Vagina (tissue), 2 donors: Measurements from ENCODE around the gene SHF. TPM values are rescaled to one million over a fixed set of nuclear protein-coding genes. Genes with fewer than 3 reads are reported as not detected.

Source experiments
- DNase-seq, 2 donors: peaks; one replicate each; pipeline ENCODE4 v3.0.0-alpha.2; 2017; ENCODE audit errors: extremely low spot score in 2 of 2
- H3K27ac ChIP-seq: fragments of 200-600 bp; sonication (generic); one replicate; pipeline ENCODE4 v1.5.1; 2019
- H3K27me3 ChIP-seq: fragments of 200-600 bp; sonication (generic); one replicate; pipeline ENCODE4 v1.5.1; 2019
- H3K36me3 ChIP-seq, 2 donors: fragments of 200-600 bp; sonication (generic); one replicate each; pipeline ENCODE4 v1.5.1; 2017 to 2019
- H3K4me1 ChIP-seq: fragments of 200-600 bp; sonication (generic); one replicate; pipeline ENCODE4 v1.5.1; 2019
- H3K4me3 ChIP-seq, 2 donors: fragments of 200-600 bp; sonication (generic); 1 replicate in 1 of 2; 2 replicates in 1 of 2; pipeline ENCODE4 v1.5.1; 2016 to 2019
- H3K9me3 ChIP-seq: fragments of 200-600 bp; sonication (generic); one replicate; pipeline ENCODE4 v1.5.1; 2019
- CTCF ChIP-seq, 3 experiments: fragments of 450-650 bp in 2 of 3; fragments of 200-600 bp in 1 of 3; sonication (generic) in 1 of 3; IDR thresholded peaks; one replicate each; pipeline ENCODE4 v1.5.1; 2017 to 2019; ENCODE audit warnings: antibody characterized with exemption in 3 of 3, mild to moderate bottlenecking in 2 of 3, moderate library complexity in 2 of 3
- POLR2A ChIP-seq, 2 donors: fragments of 450-650 bp; IDR thresholded peaks; one replicate each; pipeline ENCODE4 v1.6.1; 2017; ENCODE audit warnings: antibody characterized with exemption in 2 of 2, mild to moderate bottlenecking in 2 of 2, moderate library complexity in 2 of 2
- POLR2AphosphoS5 ChIP-seq, 2 donors: sonication (generic); formaldehyde crosslinking; IDR thresholded peaks; one replicate each; pipeline ENCODE4 v1.9.0; 2017; ENCODE audit warnings: antibody characterized with exemption in 2 of 2, mild to moderate bottlenecking in 2 of 2, low read depth in 1 of 2; ENCODE audit not compliant: insufficient read depth in 1 of 2
- intact Hi-C: fragments of 100-400 bp; cut with DNase I; formaldehyde crosslinking; loops from one replicate; pipeline ENCODE4 v1.15.1; 2023
- total RNA-seq: library from RNA; depleted of rRNA; stranded (reverse); fragments of >200 nt; gene quantifications from one replicate; pipeline ENCODE4 v1.2.3, GENCODE V29; 2016

SHF gene
- total RNA-seq, 1 donor from 2014 or later: 15.0 TPM

- no peaks in the 10 kb centered on the region for H3K9me3 ChIP-seq
- H3K27ac ChIP-seq: no peak overlapping the region
- TF ChIP-seq POLR2A (IDR thresholded peaks at IDR 0.05): no peak
- H3K27me3 ChIP-seq: no peaks in the 10 kb centered on the region
- peaks cover 0 to 15% of the 10 kb centered on the region in 2 donors for H3K36me3 ChIP-seq
- H3K4me1 ChIP-seq: peaks cover 1% of the 10 kb centered on the region
- DNase-seq: no peak
- intact Hi-C loops: no loop called here
- H3K4me3 ChIP-seq: no peak overlapping the region
These were observed 36.8 kb downstream of the SHF start for GRCh38 chr15:45150997-45151396.

GRCh38 chr15:45150481-45150880 is 37.3 kb downstream of the SHF start:
- H3K27me3 ChIP-seq: no peaks in the 10 kb centered on the region
- TF ChIP-seq POLR2A (IDR thresholded peaks at IDR 0.05) (no peak), POLR2AphosphoS5 (IDR thresholded peaks at IDR 0.05; ENCODE audit: insufficient read depth in 1 of 2, low read depth in 1 of 2) (no peak), CTCF (IDR thresholded peaks at IDR 0.05) (no peak)
- H3K4me1 ChIP-seq: peaks cover 4% of the 10 kb centered on the region
- H3K4me3 ChIP-seq: no peak overlapping the region
- peaks cover 0 to 15% of the 10 kb centered on the region in 2 donors for H3K36me3 ChIP-seq
- no peak overlapping the region for H3K27ac ChIP-seq
- H3K9me3 ChIP-seq: no peaks in the 10 kb centered on the region
- DNase-seq: no peak
- intact Hi-C loops: no loop called here

DNA sequence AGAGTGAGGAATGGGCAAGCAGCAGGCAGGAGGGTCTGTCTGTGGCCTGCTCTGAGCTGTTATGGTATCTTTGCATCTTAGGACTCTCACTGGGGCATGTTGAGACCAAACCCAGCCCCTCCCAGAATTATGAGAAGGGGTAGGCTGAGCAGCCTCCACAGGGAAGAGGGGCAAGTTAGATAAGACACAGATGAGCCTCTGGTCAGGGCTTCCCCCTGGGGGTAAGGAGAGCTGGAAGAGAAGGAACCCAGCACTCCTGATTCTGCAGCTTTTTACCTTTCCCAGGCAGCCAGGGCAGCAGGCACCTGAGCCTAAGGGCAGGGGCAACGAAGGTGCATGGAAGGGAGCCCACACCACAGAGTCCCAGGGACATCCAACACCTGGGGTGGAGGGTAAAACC is 38.7 kb downstream of the SHF start:
- Histone ChIP-seq H3K9me3 (no peaks in the 10 kb centered on the region), H3K27me3 (no peaks in the 10 kb centered on the region), H3K36me3 (peaks cover 0 to 15% of the 10 kb centered on the region in 2 donors), H3K4me3 (no peak overlapping the region), H3K4me1 (peaks cover 4% of the 10 kb centered on the region), H3K27ac (no peak overlapping the region)
- intact Hi-C loops: no loop called here
- TF ChIP-seq POLR2AphosphoS5 (IDR thresholded peaks at IDR 0.05; ENCODE audit: insufficient read depth in 1 of 2, low read depth in 1 of 2) (no peak), POLR2A (IDR thresholded peaks at IDR 0.05) (no peak), CTCF (IDR thresholded peaks at IDR 0.05) (no peak)
- no peak for DNase-seq

GRCh38 chr15:45148076-45149059 is 39.4 kb downstream of the SHF start:
- intact Hi-C loops: no loop called here
- no peaks in the 10 kb centered on the region for H3K9me3 ChIP-seq
- no peak overlapping the region for H3K27ac ChIP-seq
- peaks cover 4% of the 10 kb centered on the region for H3K4me1 ChIP-seq
- peaks cover 0 to 15% of the 10 kb centered on the region in 2 donors for H3K36me3 ChIP-seq
- TF ChIP-seq CTCF (IDR thresholded peaks at IDR 0.05) (no peak), POLR2A (IDR thresholded peaks at IDR 0.05) (no peak), POLR2AphosphoS5 (IDR thresholded peaks at IDR 0.05; ENCODE audit: insufficient read depth in 1 of 2, low read depth in 1 of 2) (no peak)
- DNase-seq: no peak
- H3K27me3 ChIP-seq: no peaks in the 10 kb centered on the region
- no peak overlapping the region for H3K4me3 ChIP-seq

- DNase-seq: no peak
- Histone ChIP-seq H3K27me3 (no peaks in the 10 kb centered on the region), H3K4me3 (no peak overlapping the region), H3K4me1 (peaks cover 4% of the 10 kb centered on the region), H3K36me3 (peaks cover 0 to 14% of the 10 kb centered on the region in 2 donors), H3K27ac (no peak overlapping the region), H3K9me3 (no peaks in the 10 kb centered on the region)
- intact Hi-C loops: no loop called here
- TF ChIP-seq POLR2AphosphoS5 (IDR thresholded peaks at IDR 0.05; ENCODE audit: insufficient read depth in 1 of 2, low read depth in 1 of 2): no peak
- no peak for TF ChIP-seq CTCF (IDR thresholded peaks at IDR 0.05)
- no peak for TF ChIP-seq POLR2A (IDR thresholded peaks at IDR 0.05)
These were observed 40.2 kb downstream of the SHF start for GRCh38 chr15:45147606-45148005.
